GM18868 (cell line): ENCODE data around the gene TOMM40L.

ENCODE experiments used
- ATAC-seq: cut with Tn5 transposase; IDR thresholded peaks from one replicate; pipeline ENCODE4 v1.9.1; 2021; ENCODE audit warnings: mild to moderate bottlenecking, moderate library complexity; ENCODE audit not compliant: unreplicated experiment

Gene TOMM40L

DNA sequence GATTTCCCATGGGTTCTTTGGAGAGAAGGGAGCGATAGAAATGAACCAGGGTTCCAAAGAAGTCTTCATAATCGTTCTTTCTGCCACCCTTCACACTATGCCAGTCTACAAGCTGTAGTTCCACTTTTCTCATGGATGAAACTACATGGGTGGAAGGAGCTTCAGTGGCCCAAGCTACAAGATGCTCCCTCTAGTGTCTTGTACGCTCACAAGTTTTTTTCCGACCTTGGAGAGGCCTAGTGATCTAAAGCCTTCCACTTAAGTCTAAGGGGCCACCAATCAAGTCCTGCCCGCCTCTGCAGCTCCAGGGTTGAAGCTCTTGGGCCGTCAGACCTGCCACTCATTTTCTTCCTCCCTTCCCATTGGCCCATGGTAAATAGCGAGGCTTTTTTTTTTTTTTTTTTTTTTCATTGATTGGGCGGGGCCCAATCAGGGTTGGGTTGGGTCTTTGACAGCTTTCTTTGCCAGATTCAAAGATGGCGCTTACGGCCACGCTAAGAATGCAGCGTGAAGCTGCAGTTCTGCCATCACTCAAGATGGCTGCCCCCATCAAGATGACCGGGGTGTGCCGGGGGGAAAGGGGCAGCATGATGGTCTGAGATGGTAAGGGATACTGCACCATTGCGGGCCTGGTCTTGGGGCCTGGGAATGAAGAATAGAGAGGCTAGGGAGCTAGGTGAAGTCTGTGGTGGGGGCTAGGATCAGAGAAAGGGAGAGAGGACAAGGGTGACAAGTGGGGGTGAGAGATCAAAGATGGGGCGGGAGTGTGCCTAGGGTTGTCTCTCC, at the start of gene TOMM40L:
TOMM40L (plus strand) TSS at position 527 of the 786 bp plus-strand sequence. CDS start 430 bp downstream, outside the sequence.
- peak; percentile 94 for ATAC-seq

DNA sequence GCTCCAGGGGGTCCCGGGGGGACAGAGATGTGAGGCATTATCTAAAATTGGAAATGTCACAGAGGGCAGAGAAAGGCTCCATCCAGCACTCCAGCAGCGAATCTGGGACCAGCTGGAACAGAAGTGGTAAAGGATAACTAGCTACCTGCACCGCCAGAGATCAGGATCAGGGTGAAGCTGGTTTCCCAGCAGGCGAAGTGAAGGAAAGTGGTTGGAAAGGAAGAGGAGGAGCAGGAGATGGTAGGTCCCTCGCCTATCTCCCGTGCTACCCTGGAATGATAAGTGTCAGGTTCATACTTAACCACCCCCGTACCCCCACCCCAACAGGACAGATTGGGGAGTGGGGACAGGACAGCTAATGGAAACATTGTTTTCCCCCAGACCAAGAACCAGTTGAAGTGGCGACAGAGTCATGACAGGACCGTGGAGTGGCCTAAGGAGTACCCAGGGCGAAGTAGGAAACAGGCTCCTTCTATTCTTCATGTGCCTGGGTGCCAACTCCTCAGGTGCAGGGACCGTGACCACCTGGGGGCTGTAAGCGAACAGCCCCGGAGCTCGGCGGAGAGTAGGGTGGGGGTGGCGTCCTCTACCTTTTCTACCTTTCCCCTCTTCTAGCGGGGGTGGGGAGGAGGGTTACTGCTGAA, 49.3 kb upstream of the TOMM40L start:
- ATAC-seq = no peak

DNA sequence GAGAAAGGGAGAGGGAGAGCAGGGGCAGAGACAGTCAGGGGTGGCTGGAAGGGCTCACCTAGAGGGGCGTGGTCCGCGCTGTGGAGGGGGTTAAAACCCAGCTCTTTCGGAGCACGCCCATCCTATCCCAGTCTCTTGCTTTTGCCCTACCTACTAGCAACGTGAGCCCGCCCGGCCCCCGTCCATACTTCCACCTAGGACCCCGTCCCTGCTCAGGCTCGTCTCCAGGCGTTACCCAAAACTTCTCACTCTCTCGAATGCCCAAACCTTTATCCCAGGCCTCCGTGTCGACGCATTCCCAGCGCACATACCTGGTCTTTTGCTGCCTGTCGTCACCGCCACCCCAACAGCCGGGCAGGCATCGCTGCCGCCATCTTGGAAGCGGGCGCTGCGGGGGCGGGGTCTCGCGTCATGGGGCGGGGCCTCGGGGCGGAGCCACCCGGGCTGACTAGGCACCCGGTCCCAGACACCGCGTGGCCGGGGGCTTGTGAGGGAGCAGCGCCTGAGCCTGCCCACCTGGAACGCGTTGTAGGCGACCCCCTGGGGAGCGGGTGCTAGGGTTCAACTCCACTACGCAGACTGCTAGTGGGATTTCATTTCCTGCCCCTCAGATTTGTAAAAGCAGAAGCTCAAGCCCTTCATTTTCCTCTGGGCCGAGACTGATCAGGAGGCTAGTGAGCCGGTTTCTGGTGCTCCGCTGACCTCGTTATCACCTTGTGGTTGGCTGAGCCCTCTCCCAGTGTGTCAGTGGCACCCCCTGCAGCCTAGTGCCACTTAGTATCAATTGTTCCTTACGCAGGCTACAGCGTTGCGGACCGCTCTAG, 48.5 kb upstream of the TOMM40L start, which contains the start of gene B4GALT3:
B4GALT3 (minus strand) TSS at position 396 of the 824 bp plus-strand sequence. CDS start 1,447 bp downstream, outside the sequence.
- peak; percentile 89 for ATAC-seq

GRCh38 chr1:161177936-161178244, 48.0 kb upstream of the TOMM40L start:
- ATAC-seq = no peak

- ATAC-seq = no peak
Measured at GRCh38 chr1:161179698-161180097, 46.2 kb upstream of the TOMM40L start.

- ATAC-seq = no peak
Measured at GRCh38 chr1:161180639-161181038, 45.2 kb upstream of the TOMM40L start.

DNA sequence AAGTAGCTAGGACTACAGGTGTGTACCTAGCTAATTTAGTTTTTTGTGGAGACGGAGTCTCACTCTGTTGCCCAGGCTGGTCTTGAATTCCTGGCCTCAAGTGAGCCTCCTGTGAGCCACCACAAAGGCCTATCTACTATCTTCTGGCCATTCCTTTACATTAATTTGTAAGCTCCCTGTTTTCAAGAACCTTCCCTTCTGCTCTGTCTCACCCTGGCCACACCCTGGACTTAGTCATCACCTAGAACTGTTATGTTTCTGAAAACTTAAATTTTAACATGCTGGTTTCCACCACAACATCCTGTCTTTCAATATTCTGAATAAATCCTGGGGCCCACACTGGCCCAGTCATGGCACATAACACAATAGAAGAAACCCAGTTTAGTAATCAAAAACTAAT, 43.6 kb upstream of the TOMM40L start:
- ATAC-seq = peak; percentile 31

DNA sequence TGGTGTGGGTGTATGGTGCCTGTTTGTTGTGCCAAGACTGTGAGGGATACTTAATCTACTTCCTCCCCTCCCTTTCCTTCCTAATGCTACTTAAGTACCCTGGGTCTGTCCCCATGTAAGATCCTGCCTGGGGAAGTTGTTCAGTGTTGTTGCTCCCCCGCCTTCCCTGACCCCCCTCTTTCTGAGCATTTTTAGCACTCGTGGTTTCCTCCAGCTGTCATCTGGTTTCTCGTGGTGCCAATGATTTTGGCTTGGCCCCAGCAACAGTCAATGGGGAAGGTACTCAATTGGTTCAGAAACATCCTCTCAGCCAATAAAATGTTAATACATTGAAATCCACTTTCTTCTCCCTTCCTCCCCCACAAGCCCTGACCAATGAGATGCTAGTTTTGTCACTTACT, 40.6 kb upstream of the TOMM40L start:
- ATAC-seq = peak; percentile 64

- ATAC-seq = peak; percentile 31
Measured at GRCh38 chr1:161185732-161186311, 40.0 kb upstream of the TOMM40L start.

DNA sequence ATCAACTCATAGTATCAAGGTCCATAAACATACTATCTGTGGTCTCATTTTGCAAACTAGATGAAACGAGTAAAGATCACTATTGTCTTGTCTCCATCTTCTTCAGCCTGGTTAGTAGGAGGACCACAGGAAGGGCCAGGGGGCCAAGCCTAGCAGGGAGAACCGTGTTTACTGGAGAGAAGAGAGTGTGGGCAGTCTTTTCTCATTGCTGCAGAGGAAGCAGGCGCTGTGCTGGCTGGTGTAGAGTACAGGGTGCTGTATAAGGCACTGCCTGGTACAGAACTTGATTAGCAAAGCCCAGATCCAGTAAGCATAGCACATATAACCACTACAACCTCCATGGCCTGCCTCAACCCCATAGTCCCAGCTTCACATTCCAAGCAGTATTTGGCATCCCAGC, 38.5 kb upstream of the TOMM40L start:
- ATAC-seq = no peak

- no peak for ATAC-seq
Measured at GRCh38 chr1:161188381-161188780, 37.5 kb upstream of the TOMM40L start.

DNA sequence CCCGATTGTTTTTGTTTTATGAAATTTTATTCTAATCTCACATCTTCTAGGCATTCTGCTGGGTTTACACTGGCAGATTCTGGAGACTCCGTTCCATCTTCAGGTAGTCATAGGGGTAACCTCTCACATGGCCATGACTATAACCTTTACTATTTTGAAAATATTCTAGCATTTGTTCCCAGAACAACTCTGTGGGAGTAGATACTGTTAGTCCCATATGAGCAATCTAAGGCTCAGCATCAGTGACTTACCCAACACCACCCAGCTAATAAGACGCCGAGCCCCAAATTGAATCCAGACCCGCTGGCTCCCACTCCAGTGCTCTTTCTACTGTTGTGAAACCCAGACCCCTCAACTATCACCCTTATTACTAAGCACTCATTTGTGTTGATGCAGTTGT, 36.8 kb upstream of the TOMM40L start:
- ATAC-seq = no peak

GRCh38 chr1:161190962-161191521, 34.8 kb upstream of the TOMM40L start:
- no peak for ATAC-seq

DNA sequence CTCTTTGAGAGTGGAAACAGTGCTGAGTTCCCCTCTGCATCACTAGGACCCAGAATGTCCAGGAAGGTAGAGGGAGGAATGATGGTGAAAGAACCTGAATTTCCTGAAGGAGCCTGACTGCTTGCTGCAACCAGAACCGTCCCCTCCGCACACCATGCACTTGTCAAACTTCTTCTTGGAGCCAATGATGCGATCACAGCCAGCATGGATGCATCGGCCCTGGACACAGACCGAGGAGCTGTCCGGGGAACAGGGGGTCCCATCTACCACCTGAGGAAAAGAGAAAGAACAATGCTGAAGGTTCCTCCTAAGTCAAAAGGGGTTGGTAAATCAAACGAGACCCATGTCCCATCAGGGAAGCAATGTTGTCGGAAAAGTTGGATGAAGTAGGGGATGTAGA, 33.9 kb upstream of the TOMM40L start:
- no peak for ATAC-seq

- ATAC-seq = peak; percentile 68
Measured at GRCh38 chr1:161192476-161193465, 33.1 kb upstream of the TOMM40L start.

DNA sequence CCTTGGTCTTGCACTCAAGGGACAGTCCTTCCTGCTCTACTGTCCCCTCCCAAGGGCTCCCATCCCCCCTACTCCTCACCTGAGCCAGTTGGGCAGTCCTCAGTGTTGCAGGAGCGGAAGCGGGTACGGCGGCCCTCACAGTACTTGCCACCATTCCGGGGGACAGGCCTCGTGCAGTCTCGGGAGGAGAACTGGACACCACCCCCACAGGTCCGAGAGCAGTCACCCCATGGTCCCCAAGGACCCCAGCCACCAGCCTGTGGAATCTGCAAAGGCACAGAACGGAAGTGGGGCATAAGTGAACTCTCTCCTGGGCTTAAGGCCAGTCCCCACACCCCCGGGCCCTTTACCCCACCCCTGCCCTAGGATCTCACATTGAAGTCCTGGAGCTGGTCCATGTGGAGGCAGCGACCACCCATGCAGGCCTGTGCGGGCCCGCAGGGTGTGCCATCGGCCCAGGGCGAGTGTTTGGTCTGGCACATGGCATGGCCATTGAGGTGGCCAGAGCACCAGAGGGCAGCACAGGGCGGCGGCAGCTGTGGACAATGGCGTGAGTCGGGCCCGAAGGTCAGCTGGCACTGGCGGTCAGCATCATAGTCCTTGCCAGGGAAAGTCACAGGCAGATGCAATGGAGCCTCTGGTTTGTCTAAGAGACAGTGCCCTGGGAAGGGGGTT, 32.2 kb upstream of the TOMM40L start:
- ATAC-seq = no peak

DNA sequence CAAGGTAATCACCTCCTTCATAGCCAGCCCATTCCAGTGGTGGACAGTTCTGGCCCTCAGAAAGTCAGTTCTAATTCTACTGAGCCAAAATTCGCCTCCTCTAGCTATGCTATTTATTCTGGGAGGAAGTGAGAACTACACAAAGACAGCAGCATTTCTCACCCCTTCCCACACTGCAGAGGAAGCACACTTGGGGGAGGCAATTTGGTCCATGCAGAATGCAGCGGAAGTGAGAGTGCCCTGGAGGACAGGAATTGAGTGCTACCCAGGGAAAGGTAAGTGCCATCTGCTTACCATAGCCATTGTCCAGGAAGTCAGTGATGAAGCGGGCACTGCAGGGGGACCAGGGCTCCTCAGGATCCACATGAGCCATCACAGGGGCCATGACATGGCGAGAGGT, 30.7 kb upstream of the TOMM40L start:
- ATAC-seq = no peak

GRCh38 chr1:161196111-161196510, 29.7 kb upstream of the TOMM40L start:
- ATAC-seq = no peak
